Fibroblast of the aortic adventitia (primary cell): ENCODE measurements around the gene C20orf96. TPM values are rescaled to one million over a fixed set of nuclear protein-coding genes. Genes with fewer than 3 reads are reported as not detected.
A peak's percentile ranks its signal among the peaks of the same experiment; 100 is the strongest.
"Not testable (repeated sequence)": the region's sequence is repeated elsewhere in the genome, so short reads cannot be mapped to it uniquely, and the experiment has no call there.

ENCODE experiments used
- DNase-seq: peaks from one replicate; pipeline ENCODE4 v3.0.0-alpha.2; 2010; ENCODE audit warnings: low read depth
- H3K4me3 ChIP-seq: 2 replicates; pipeline ENCODE4 v1.5.1; 2011; ENCODE audit warnings: low read depth, mild to moderate bottlenecking, control low read depth, low read length, moderate library complexity
- total RNA-seq: library from RNA; depleted of rRNA; stranded (reverse); fragments of >200 nt; gene quantifications from 2 replicates; pipeline ENCODE4 v1.2.3, GENCODE V29; 2012; ENCODE audit warnings: low replicate concordance
- TF ChIP-seq, protein P1 (sequence below): IDR thresholded peaks from 2 replicates; pipeline ENCODE4 v1.5.1; 2011; ENCODE audit warnings: mild to moderate bottlenecking, low read length, control low read depth, inconsistent platforms; ENCODE audit not compliant: insufficient read depth

Gene C20orf96
- total RNA-seq, 1 donor: 2.4 TPM

DNA sequence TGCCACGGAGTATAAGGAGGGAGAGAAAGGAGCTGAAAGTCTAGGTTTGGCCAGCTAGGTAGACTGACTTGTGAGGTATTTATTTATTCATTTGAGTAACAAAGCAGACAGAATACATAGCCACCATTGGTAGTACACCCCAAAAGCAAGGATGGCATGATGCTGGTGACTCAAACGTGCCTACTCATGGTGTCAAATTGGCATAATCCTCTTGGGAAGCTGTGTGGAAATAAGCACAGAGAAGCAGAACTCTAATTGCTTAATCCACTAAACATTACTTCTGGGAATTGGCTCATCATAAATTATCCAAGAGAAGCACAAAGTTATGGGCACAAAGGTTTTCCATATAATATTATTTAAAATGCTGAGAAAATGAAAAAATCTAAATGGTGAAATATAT, 30.6 kb downstream of the C20orf96 start:
- no peak overlapping the region for H3K4me3 ChIP-seq
- TF ChIP-seq, protein P1, sequence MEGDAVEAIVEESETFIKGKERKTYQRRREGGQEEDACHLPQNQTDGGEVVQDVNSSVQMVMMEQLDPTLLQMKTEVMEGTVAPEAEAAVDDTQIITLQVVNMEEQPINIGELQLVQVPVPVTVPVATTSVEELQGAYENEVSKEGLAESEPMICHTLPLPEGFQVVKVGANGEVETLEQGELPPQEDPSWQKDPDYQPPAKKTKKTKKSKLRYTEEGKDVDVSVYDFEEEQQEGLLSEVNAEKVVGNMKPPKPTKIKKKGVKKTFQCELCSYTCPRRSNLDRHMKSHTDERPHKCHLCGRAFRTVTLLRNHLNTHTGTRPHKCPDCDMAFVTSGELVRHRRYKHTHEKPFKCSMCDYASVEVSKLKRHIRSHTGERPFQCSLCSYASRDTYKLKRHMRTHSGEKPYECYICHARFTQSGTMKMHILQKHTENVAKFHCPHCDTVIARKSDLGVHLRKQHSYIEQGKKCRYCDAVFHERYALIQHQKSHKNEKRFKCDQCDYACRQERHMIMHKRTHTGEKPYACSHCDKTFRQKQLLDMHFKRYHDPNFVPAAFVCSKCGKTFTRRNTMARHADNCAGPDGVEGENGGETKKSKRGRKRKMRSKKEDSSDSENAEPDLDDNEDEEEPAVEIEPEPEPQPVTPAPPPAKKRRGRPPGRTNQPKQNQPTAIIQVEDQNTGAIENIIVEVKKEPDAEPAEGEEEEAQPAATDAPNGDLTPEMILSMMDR: no peak
- no peak for DNase-seq

DNA sequence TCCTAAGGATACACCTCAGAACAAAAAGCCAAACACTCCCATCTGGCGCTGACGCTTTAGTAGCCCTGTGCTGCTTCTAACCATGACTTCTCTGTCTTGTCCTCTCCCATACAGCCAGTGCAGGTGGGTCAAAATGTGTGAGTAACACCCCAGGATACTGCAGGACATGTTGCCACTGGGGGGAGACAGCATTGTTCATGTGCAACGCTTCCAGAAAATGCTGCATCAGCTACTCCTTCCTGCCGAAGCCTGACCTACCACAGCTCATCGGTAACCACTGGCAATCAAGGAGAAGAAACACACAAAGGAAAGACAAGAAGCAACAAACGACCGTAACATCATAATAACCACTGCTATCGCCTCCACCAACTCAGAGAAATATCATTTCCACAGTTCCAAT, 31.6 kb downstream of the C20orf96 start:
- DNase-seq: peak; percentile 23
- H3K4me3 ChIP-seq: no peak overlapping the region
- TF ChIP-seq, protein P1: peak; percentile 34

DNA sequence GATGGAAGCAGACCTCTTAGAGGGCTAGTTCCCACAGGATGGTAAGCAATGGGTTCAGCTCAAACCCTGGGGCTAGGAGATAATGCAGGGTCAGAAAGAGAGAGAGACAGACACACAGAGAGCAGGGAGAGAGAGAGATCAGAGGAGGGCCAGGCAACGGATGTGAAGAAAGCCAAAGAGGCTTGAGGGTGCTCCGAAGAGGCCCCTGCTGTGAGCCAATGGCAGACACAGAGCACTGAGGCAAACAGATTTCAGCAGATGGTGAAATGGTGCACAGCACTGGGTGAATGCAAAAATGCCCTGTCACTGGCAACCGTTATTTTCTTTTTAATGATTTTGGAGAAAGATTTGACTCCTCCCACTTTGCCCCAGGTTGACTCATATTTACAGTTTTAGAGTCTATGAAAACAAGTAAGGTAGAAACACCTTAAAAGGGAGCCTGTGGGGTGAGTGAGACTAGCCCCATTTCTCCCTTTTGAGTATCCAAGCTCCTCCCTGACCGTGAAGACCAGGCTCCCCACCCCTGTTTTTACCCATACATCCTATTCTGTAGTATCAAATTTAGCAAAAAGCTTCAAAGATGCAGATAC, 32.2 kb downstream of the C20orf96 start:
- no peak for DNase-seq
- TF ChIP-seq, protein P1: no peak
- H3K4me3 ChIP-seq: no peak overlapping the region

DNA sequence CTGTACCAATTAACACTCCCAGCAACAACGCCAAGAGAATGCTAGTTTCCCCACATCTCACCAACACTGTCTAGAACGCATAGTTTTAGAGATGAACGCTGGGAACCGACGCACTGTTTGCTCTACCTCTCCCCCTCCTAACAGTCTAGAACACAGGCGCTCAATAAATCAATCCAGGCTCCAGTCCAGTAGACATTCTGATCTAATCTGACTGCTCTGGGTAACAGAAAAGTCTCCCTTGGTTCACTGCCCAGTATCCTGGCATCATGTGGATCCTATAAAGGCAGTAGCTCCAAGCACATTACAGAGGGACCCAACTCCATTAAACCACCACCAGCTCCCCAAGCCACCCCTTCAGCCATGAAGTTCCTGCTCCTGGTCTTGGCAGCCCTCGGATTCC, 33.1 kb downstream of the C20orf96 start, which contains the start of gene DEFB132:
DEFB132 (plus strand) TSS at position 306 of the 400 bp plus-strand sequence; CDS start at position 361, 55 bp downstream.
- DNase-seq: no peak
- H3K4me3 ChIP-seq: no peak within 1 kb of the TSS
- TF ChIP-seq, protein P1: no peak

DNA sequence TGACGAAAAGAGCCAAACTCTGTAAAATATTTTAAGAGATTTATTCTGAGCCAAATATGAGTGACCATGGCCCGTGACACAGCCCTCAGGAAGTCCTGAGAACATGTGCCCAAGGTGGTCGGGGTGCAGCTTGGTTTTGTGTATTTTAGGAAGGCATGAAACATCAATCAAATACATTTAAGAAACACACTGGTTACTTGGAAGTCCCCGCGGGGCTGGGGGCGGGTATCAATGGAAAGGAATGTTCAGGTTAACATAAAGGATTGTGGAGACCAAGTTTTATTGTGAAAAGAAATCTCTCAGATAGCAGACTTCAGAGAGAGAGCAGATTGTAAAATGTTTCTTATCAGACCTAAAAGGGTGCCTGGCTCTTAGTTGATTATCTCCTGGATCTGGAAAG, 37.1 kb downstream of the C20orf96 start:
- not testable (repeated sequence) for DNase-seq, H3K4me3 ChIP-seq

DNA sequence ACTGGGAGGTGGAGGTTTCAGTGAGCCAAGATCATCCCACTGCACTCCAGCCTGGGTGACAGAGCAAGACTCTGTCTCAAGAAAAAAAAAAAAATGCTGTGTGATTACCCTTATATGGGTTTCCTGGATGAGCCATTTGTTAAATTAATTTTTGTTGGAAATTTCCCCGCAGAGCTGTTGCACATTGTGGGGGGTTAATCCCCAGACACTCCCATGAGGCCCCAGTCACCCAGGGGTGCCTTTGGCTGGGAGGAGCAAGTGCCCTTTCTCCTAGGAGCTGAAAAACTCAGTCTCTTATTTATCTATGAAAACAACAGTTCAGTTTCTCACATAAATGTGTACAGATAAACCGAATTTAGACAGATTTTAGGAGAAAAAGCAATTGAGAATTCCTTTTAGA, 37.7 kb downstream of the C20orf96 start:
- no peak for DNase-seq
- no peak overlapping the region for H3K4me3 ChIP-seq
- TF ChIP-seq, protein P1: no peak

DNA sequence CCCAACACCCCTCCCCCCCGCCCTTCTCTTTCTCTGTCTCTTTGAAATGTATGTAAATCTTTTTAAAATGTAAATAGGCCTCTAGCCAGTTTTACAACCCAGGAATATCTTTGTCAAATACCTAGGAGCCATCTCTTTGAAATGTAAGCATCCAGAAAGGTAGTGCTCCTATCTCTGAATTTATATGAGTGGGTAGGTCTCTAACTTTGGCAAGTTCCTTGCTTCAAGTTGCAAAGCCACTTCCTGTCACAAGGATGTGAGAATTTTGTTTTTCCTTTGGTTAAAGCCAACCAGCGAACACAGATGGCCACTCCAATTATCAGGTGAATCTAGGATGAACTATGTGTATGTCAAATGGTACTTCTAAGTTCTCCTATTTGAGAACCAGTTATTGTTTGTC, 39.2 kb downstream of the C20orf96 start:
- no peak overlapping the region for H3K4me3 ChIP-seq
- TF ChIP-seq, protein P1: no peak
- DNase-seq: no peak
